ENCODE measurements around the gene ANGPTL8.

The ANGPTL8 gene

DNA sequence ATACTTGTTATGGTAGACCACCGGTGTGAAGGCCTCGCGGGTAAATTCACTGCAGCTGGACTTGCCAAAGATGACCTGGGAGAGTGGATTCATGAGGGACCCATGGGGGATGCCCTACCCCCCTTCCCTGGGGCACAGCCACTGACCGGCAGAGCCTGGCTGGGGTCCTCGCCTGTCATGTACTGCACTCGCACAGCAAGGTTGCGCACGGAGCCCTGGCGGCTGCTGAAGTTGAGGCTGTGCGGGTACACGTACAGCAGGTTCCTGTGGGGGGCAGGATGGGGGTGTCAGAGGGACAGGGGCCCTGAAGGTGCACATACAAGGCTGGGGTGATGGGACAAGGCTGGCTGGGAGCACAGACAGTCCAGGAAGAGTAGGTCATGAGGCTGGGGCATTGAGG is 1.4 kb upstream of the ANGPTL8 start:
- no peak for DNase-seq

- no peak for DNase-seq
Observed at GRCh38 chr19:11238781-11239376, 540 bp upstream of the ANGPTL8 start.

- DNase-seq = no peak
Observed at GRCh38 chr19:11240008-11240444, 607 bp downstream of the ANGPTL8 start.

DNA sequence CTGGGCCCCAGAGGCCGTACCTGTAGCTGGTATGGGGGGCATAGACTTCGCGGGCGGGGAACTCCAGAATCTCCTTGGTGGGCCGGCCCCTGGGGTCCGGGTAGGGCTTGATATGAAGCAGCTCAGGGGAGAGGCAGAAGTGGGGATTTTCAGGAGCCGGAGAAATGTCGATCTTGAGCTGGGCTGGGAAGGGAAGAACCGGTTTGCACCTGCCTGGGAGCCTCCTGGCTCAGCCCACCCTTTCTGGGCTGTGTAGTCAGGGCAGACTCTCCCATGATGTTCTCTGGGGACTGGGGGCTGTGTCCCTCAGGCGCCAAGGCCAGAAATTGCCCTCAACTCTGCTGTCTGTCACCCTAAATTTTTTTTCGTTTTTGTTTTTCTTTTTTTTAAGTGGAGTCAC is 2.6 kb downstream of the ANGPTL8 start:
- DNase-seq = no peak

DNA sequence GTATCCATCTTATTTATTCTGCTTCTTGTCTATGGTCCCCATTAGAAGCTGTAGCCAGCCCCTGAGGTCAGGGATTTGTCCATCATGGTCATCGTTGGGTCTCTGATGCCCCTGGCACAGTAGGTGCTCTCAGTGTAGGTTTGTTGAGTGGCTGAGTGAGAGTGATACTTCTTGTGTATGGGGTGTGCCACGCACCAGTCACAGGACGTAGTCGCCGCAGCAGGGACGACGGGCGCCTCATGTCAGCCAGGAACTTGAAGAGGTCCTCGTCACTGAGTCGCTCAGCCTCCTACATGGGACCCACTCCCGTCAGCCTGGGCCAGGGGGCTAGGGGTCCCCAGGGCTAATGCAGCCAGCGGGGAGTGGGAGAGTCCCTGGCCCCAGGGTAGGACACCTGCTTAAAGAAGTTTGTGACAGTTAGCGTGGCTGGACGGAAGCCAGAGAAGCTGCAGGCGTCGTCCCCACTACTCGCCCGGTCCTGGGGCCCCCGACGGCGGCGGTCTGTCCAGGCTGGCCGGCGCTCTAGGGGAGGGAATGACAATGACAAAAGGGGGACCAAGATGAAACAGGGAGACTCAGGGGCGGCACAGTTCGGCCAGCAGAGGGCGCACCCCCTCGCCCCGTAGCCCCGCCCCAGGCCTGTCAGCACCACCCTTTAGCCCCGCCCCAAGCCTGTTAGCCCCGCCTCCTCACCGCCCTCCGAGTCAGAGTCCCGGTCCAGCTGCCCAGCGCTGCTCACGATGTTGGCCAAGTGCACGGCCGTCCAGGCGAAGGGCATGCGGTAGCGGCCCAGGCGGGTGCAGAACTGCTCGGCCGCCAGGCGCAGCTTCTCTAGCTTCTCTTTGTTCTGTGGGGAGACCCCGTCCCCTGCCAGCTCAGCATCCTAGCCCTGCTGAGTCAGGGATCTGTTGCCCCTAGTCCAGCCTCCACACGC is 3.7 kb downstream of the ANGPTL8 start:
- DNase-seq = peak; percentile 75

DNA sequence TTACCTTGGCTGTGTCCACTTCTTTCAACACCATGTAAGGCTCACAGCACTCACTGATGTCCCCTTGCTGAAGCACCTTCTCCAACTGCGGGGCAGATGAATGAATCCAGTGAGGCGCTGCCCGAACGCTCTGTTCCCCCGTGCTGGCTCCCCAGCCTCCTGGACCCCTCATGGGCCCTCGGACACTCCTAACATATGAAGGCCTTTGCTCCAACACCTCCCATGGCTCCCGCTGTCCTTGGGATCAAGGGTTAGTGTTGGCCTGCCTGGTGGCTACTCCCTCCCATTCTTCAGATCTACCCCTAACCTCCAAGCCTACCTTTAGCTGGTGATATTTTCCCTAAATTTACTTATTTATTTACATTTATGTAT is 4.4 kb downstream of the ANGPTL8 start:
- no peak for DNase-seq

DNA sequence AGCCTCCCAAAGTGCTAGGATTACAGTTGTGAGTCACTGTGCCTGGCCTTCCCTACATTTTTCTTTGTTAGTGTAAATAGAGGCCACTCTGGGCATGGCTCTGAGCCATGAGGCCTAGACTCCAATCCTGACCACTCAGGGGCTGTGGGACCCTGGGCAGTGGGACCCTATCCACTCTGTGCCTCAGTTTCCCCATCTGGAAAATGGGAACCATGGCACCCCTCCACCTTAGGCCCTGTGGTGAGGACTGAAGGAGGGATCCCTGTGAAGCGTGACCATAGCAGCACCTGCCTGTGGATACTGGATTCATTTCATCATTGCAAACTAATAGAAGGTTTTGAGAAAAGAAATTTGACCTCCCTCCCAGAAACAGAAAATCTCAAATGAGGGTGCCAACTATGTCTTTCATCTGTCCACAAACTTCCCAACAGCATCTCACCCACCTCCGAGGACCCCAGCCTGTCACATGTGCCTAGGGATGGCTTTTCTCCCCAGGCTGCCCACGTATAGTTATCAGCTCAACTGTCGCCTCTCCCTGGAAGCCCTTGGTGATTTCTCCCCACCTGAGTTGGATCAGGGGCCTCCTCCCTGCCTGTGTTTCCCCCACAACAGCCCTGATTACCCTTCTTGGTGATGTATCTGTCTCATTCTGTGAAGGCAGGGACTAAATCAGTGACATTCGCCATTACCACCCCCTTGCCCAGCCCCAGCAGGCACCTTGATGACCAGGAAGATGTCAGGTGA is 5.6 kb downstream of the ANGPTL8 start:
- DNase-seq = no peak

GRCh38 chr19:11246941-11247340 is 7.5 kb downstream of the ANGPTL8 start:
- DNase-seq = no peak

DNA sequence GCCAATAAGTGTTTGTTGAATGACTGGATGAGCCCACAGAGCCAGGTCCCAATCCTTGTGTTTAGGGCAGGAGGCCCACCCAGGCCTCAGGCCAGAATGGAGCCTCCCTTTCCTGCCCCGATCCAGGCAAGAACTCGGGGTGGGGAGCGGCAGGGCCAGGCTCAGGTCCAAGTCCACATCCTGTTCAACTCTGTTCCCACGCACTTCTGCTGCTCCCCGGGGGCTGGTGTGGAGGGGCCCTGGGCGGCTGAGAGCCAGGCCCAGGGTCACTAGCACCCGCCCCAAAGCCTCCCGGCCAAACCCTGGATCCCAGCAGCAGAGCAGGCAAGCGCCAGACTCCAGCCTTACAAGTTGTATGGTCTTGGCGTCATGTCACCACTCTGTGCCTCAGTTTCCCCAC is 8.0 kb downstream of the ANGPTL8 start:
- DNase-seq = no peak

DNA sequence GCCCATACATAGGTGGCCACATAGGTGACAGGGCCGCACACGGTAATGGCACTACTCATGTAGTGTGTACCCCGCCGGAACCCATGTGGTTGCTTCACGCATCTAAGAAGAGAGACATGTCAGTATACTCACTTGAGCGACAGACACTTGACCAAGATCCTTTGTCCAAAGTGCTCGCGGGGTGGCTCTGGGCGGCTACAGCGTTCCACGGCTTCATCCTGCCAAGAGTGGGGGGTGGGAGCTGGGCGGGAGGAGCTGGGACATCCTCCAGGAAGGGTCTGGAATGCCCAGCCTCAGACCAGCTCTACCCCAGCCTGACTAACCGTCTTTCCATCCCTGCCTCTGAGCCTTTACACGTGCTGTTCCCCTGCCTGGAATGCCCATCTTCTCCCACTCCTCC is 8.5 kb downstream of the ANGPTL8 start:
- no peak for DNase-seq

- DNase-seq = no peak
Observed at GRCh38 chr19:11248852-11249251, 9.4 kb downstream of the ANGPTL8 start.

DNA sequence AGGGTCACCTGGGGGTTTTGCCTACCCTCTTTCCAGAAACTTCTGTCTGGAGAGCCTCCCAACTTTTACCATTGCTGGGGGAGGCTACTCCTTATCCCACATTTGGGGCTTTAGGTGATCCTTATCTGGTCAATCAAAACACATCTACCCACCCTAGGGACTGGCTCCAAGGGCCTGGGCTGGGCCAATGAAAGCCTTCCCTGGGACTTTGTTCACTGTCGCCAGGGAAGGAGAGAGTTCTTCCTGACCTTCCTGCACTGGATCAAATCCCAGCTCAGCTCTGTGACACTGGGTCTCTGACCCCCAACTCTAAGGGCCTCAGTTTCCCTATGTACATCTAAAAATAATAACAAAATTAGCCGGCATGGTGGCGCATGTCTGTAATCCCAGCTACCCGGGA is 11.8 kb downstream of the ANGPTL8 start:
- no peak for DNase-seq

- DNase-seq = no peak
Observed at GRCh38 chr19:11251650-11252314, 12.4 kb downstream of the ANGPTL8 start.

DNA sequence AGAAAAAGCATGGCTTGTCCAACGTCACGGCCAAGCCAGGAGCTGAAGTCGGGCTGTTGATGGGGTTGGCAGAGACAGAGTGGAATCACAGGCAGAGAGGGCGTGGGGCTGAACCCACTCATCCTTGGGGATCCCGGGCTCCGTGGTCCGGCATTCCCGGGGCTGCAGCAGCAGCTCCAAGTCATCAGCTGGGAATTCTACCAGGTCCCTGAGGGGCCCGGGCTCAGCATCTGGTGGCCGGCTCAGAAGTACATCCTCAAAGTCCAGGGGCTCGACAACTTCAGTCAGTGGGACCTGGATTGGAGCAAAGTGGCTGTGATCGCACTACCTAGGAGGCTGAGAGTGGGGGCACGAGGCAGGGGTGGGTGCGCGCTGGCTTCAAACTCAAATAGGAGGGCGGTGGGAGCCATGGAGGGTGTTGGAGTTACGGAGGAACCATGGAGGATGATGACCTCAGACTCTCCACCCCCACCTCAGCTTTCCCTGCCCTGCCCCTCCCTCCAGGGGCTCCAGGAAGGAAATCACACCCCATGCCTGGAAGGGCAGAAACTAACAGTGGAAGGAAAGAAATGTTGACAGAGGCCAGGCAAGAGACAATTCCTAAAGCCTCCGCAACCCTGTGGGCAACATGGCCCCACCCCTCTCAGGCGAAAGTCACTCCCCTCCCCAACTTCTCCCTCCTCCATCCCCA is 13.4 kb downstream of the ANGPTL8 start:
- no peak for DNase-seq

DNA sequence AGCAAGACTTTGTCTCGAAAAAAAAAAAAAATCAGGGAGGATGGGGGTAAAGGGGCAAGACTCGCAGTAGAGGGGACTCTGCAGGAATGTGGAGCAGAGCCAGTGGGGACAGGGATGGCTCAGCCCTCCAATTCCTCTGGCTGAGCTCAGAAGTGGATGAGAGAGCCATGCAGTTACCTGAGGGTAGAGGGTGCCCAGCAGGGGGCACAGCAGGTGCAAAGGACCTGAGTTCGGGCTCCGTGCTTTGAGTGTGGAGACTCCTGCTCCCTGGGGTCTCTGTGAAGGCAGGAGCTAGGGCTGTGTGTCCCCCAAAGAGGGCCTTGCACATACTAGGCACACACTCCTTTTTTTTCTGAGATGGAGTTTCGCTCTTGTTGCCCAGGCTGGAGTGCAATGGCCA is 15.2 kb downstream of the ANGPTL8 start:
- no peak for DNase-seq

- no peak for DNase-seq
Observed at GRCh38 chr19:11256189-11256588, 16.8 kb downstream of the ANGPTL8 start.

- DNase-seq = no peak
Observed at GRCh38 chr19:11257846-11258380, 18.5 kb downstream of the ANGPTL8 start.

DNA sequence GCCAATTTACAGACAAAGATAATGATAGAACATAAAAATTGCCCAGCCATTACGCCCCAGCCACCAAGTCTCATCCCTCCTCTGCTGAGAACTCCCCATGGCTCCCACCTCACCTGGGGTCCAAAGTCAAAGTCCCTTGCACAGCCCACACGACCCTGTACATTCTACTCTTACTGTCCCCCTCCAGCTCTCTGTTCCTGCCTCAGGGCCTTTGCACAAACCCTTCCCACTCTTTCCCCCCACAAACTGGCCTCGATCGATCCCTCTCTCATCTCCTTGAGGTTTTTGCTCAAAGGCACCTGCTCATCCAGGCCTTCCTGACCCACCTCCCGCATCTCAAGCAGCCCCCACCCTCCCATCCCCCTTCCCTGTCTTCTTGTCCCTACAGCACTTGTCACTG is 21.6 kb downstream of the ANGPTL8 start:
- no peak for DNase-seq

DNA sequence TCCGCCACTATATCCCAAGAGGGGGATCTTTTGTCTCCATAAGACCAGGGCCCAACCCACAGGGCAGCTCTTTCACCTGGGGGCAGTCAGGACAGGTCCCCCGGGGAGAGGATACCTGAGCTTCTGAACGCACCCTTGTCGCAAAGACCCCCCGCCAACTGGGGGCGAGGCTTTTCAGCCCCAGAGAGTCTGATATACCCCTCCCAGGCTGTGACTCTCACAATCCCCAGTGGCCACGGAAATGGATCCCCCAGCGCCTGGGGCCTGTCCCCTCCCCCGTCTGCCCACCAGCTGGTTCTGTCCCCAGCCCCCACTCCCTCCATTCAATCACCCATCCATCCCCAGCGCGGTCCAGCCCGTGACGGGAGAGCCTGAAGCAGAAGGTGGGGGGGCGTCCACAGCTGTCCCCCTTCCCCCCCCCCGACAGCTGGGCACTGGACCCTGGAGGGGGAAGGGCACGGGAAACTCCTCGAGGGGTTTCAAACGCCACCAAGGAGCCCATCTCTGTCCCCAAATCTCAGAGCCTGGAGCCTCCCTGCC is 22.1 kb downstream of the ANGPTL8 start:
- no peak for DNase-seq

DNA sequence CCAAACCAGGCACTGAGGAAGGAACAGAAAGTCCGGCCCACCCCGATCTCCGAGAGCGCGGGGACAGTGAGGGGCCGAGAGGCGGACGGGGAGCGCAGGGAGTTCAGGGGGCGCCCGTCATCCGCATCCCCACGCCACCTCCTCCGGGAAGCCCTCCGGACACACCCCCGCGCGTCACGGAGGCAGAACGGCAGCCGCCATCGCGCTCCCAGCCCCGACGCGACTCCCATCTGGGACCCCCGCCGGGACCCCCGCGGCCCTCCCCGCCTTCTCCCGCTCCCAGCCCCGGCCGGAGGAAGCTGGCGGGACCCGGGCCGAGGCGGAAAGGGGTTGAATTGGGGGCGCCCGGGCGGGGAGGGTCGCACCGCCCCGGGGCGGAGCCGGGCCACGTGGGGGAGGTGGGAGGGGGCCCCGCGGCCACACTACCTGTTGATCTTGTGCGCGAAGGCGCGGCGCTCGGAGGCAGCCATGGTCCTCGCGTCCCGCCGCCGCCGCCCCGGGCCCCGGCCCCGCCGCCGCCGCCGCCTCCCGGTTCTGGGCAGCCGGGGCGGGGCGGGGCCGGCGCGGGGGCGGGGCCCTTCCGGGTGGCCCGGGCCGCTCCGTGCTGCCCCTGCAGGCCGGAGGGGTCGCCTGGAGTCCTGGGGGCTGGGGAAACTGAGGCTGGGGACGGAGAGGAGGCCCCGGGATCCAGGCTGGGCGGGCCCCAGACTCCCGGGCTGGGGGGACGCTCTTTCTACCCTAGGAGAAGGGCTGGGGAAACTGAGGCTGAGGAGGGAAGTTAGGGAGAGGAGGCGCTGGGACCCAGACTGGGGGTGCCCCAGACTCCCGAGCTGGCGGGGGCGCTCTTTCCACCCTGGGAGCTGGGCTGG is 22.8 kb downstream of the ANGPTL8 start, which contains the start of gene DOCK6:
Gene DOCK6 (minus strand): TSS at position 554 of the 869 bp plus-strand sequence. CDS start 84 bp downstream, at position 470.
- no peak for DNase-seq

DNA sequence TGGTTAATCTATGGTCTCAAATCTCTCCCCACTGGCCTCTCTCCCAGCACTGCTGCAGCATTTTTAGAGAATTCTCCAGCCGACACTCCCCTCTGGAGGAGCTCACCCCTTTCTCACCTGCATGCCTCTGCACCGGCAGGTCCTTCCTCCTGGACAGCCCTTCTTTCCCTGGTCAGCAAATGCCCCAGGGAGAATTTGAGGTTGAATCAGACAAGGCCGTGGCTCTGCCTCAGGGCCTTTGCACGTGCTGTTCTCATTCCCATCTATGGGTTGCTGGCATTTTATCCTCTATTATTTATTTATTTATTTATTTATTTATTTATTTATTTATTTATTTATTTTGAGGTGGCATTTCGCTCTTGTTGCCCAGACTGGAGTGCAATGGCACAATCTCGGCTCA is 24.3 kb downstream of the ANGPTL8 start:
- DNase-seq = no peak
